ENCODE measurements around the gene HTR4.
A peak's percentile ranks its signal among the peaks of the same experiment; 100 is the strongest.

The HTR4 gene

GRCh38 chr5:148659641-148660345 is 5.5 kb upstream of the HTR4 start:
- no peak for DNase-seq

DNA sequence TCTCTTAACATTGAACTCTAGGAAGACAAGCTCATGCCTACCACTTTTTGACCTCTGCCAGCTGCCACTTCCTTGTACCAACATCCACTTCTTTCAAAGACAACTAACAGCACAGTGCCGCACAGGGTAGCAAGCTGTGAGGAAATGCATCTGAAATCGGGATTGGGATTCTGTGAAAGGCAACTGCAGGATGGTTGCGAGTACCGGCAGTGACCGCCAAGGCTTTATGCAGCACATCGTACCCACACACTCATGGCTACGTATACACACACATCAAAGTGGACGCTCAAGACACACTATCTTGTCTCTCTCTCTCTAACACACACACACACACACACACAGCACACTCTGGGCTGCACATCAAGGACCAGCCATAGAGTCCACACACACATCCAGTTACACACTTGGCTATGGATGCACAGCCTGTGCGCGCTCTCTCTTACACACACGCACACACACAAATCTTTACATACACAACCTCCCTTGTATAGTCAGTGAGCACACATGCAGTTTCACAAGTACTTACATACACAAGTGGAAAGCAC is 964 bp downstream of the HTR4 start:
- no peak for DNase-seq

GRCh38 chr5:148651528-148651927 is 2.8 kb downstream of the HTR4 start:
- no peak for DNase-seq

DNA sequence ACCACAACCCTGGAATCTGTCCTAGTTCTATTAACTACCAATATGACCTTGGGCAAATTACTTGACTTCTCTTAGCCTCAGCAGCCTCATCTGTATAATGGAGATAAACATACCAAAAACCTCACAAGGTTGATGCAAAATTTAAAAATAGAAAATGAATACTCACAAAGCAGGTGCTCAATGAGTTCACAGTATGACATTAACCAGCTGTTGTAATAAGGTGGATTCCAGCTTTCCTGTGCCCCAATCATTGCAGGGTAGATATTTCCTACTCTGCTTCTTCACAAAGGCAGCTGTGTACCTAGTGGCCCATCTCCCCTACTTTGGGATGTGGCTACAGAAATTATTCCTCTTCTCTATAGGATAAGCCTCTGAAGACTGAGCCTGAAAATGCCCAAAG is 8.8 kb downstream of the HTR4 start:
- no peak for DNase-seq

- no peak for DNase-seq
These were observed 12.6 kb downstream of the HTR4 start for GRCh38 chr5:148641735-148642134.

DNA sequence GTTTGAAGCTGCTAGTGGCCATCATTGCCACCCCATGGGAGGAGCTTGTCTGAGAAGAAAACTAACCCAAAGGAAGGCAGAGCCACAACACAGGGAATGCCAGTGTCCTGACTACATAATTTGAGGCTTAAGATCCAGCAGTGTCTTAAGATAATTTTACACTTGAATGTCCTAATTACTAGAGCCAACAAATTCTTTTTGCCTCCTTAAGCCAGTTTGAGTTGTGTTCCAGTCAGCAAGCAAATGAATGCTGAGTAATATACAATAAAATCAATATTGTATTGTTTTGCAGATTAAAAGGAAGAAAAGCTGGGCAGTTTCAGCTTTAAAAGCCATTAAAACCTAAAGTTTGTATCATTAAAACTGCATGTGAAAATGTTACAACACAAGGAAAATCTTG is 13.9 kb downstream of the HTR4 start:
- no peak for DNase-seq

- no peak for DNase-seq
These were observed 15.2 kb downstream of the HTR4 start for GRCh38 chr5:148639081-148639480.

DNA sequence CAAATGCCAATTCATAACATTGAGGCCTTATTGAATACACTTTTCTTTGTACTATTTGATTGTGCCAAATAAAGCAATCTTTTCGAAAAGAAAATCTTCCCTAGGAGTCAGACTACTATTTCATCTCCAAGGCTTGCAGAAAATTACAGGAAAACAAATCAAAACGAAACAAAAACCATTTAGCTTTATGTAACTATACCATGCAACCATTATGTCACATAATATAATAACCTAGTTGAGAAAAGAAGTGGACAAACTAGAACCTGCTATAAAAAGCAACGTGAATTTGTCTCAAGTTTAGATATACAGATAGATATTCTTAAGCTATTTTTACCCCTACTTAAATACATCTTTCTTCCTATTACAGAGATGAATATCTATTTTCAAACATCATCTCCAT is 18.0 kb downstream of the HTR4 start:
- DNase-seq, result no peak

DNA sequence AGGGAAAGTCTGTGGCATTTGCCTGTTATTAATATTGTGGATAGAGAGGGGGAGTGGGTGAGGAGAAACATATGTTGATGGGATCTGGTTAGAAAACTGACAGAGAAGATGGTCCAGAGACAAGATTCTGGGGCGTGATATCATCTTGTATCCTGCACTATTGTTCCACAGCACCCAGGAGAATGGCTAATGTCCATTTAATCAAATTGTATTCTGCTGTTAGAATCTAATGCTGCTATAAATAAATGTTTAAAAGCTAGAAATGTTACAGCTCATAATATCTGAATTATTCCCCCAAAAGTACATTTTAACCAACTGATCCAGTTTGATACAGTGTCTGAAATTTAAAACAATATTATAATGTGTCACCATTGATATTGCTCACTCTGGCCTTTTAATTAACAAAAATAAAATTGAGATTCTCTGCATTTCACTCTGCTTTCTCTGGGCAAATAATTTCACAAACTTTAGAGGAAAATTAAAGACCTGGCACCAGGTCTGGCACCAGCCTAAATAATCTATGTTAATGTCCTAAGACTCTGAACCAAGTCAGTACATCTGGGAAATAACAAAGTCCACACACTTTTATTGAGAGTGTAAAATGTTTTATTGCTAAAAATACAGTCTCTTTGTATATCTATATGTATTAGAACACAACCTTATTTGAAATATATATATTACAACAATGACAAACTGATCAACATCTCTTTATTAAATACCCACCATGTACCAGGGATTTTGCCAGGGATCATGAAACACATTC is 18.8 kb downstream of the HTR4 start:
- no peak for DNase-seq

DNA sequence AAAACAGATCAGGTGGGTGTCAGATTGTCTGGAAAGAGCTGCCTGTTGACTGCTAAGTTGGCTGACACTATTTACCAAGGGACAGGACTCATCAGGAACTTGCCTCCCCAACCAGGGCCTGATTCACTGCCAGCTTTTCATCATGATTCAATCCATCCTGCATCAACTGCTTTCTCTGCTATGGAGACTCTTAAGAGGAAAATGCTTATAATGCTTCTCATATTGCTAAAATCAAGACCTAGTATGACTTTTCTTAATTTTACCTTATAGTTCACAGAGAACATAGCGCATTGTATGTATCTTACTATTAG is 21.3 kb downstream of the HTR4 start:
- no peak for DNase-seq

- DNase-seq, result no peak
These were observed 21.9 kb downstream of the HTR4 start for GRCh38 chr5:148632255-148633066.

DNA sequence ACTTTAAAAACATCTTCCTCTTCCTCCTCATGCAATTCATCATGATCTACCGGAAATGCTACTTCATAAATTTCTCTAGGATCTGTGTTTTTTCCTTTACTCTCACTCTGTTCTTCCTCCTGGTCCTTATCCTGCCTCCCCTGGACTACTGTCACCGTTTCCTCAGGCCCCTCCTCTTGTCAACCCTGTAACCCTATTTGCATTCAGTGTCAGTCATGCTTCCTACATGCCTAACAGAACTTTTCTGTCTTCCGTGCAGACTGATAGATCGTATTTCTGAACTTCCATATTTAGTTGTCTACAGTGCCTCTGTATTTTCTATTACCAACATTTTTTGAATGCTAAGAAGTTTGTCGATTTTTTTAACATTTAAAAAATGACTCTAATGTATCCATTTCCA is 27.3 kb downstream of the HTR4 start:
- no peak for DNase-seq

GRCh38 chr5:148626081-148626613 is 28.2 kb downstream of the HTR4 start:
- DNase-seq, result no peak

GRCh38 chr5:148625250-148625649 is 29.1 kb downstream of the HTR4 start:
- DNase-seq, result no peak

DNA sequence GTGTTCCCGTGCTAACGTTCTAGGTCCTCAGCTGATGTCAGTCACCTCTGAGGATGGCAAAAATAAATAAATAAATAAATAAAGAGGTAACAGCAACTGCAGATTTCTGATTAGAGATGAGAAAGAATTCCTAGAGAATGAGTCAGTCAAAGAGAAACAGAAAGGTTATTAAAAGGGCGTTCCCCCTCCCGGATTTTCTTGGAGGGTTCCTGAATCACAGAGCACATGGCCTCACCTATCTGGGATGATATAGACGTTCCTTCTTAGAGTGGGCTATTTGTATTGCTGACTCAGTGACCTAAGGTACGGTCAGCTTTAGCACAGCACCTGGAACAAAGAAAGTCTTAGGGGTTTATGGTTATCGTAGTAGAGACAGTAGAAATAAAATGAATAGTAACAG is 30.6 kb downstream of the HTR4 start:
- no peak for DNase-seq

- DNase-seq, result no peak
These were observed 31.2 kb downstream of the HTR4 start for GRCh38 chr5:148623101-148623500.

DNA sequence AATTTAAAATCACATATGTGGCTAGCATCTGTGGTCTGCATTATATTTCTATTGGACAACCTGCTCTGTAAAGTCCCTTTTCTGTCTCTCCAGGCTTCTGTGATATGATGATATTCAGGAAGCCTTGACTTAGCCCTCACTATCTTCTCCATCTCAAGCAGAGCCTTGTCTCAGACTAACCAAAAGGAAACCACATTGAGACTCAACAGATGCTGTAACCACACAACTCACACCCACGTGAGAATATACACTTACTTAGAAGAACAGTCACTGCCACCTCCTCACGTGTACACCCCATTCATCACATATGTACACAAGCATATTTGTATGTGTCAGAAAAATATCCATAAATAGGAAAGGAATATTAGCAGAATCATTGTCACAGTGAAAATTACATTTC is 33.6 kb downstream of the HTR4 start:
- DNase-seq, result peak; percentile 77

GRCh38 chr5:148620091-148620490 is 34.2 kb downstream of the HTR4 start:
- DNase-seq, result no peak

DNA sequence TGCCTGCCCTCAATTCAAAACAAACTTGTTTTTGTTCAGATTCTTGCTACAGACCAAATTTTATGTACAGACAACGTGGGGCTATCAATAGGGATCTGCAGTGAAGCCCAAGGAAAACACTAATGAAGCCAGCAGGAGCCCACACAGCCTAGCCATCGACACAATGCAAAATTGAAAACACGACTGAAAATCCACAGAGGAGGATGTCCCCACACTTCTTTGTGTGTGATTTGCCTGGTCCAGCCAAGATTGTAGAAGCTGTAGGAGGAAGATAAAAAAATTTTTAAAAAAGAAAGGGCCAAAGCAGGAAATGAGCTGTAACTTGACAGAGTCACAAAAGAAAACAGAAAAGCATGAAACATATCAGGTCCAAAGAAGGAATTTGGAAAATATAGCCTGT is 34.8 kb downstream of the HTR4 start:
- DNase-seq, result no peak

DNA sequence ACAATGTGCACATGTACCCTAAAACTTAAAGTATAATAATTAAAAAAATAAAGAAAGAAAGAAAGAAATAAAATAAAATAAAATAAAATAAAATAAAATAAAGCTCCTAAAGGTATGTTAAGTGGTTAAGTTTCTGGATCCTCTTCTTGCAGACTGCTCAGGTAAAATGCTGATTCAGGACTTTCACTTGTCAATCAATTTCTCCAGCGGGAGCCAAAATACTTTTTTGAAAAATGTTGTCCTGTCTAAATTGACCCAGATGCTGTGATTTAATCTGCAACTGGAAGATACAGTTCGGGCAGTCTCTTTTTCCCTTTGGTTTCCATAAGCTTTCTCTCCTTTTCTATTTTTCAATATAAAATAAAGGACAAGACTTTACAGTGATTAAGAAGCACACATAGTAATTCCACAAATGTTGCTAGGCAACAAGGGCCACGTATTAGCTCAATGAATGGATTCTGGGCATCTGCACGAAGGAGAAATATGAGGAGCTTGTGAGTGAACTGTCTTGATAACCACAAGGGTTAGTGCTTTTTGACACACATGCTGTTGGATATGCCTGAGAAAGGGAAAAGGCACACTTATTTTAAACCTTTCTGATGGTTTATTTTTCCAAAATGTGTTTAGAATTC is 38.6 kb downstream of the HTR4 start:
- no peak for DNase-seq

DNA sequence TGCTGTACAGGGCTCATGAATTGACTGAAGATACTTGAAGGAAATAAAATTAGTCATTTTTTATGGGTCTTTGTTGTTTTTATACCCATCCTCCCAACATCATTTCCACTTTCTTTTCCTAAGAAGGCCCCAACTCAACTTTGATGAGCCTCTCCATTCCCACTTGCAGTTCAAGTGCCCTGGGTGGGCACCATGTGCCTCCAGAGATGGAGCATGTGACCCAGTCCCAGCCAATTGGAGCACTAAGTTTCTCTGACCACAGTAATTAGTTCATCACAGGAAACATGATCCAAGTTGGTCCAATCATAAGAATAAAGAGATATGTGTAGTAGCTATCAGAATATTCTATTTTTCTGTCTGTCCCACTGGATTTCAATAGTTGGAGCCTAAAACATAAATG is 46.9 kb downstream of the HTR4 start:
- DNase-seq, result no peak

- DNase-seq, result no peak
These were observed 48.0 kb downstream of the HTR4 start for GRCh38 chr5:148606296-148606695.

- no peak for DNase-seq
These were observed 55.1 kb downstream of the HTR4 start for GRCh38 chr5:148599187-148599586.

Data from activated CD4-positive, alpha-beta T cell treated with anti-CD3 and anti-CD28 coated beads, Interleukin-2, amount 50 U/mL, for 16 hours (primary cell).